ENCODE data around the gene DNAJC17. TPM values are rescaled to one million over a fixed set of nuclear protein-coding genes. Genes with fewer than 3 reads are reported as not detected.
A peak's percentile ranks its signal among the peaks of the same experiment; 100 is the strongest.

DNAJC17 gene
- total and polyA plus RNA-seq, 2 of the 13 experiments (the other 11 are each of a cell fraction or from before 2014, with no cell fraction given) = 22.2 to 26.5 TPM

DNA sequence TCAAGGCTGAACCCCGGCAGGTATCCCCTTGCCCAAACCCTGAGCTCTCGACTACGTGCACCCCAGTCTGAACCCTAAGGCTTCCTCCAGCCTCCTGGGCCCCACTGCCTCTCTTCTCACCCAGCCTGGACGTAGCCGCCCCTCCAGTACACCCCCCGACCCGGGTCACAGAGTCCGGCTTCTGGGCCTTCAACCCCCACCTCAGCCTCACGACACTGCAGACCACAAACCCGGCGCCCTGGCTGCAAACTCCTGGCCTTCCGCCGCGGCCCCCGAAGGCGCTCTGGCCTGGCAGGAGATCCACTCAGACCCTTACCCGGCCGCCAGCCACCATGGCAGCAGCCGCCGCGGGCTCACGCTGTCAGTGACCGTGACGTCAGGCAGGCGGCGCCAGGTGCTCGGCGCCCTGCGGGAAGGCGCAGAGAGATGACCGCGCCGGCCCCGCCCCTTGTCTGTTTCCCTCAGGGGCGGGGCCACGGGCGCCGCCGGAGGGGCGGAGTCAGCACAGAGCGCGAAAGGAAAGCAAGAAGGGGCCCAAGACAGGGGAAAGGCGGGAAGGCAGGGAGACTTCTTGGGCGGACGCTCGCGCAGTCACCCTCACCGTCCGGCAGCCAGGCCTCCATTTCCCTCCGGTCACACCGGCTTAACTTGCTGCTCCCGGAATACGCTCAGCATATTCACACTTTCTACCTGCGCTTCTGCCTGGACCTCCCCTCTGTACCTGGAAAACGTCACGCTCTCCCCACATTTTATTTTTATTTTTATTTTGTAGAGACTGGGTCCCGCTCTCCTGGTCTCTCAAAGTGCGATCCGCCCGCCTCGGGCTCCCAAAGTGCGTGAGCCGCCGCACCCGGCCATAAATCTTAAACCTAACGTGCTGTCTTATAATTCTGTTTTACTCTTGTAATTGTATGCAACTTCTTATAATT is 52.1 kb downstream of the DNAJC17 start, which contains the start of gene RMDN3 (continued):
- TF ChIP-seq, protein P1, sequence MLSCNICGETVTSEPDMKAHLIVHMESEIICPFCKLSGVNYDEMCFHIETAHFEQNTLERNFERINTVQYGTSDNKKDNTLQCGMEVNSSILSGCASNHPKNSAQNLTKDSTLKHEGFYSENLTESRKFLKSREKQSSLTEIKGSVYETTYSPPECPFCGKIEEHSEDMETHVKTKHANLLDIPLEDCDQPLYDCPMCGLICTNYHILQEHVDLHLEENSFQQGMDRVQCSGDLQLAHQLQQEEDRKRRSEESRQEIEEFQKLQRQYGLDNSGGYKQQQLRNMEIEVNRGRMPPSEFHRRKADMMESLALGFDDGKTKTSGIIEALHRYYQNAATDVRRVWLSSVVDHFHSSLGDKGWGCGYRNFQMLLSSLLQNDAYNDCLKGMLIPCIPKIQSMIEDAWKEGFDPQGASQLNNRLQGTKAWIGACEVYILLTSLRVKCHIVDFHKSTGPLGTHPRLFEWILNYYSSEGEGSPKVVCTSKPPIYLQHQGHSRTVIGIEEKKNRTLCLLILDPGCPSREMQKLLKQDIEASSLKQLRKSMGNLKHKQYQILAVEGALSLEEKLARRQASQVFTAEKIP (CRISPR knock-in tag; IDR thresholded peaks at IDR 0.05; ENCODE audit: borderline replicate concordance) = no peak
- TF ChIP-seq ZFAT (CRISPR knock-in tag; conservative IDR thresholded peaks at IDR 0.05) (no peak), HOXA3 (CRISPR knock-in tag; IDR thresholded peaks at IDR 0.05) (peak; percentile 98), ISL2 (CRISPR knock-in tag; IDR thresholded peaks at IDR 0.05) (no peak), ZSCAN21 (CRISPR knock-in tag; IDR thresholded peaks at IDR 0.05; ENCODE audit: borderline replicate concordance) (no peak; the same call in 1 of the 2 replicates), ZNF543 (CRISPR knock-in tag; IDR thresholded peaks at IDR 0.05) (peak; percentile 85), SP2 (CRISPR knock-in tag; IDR thresholded peaks at IDR 0.05) (peak; percentile 35; the same call in 1 of the 2 replicates), SOX13 (IDR thresholded peaks at IDR 0.05) (no peak), SOX13 (CRISPR knock-in tag; conservative IDR thresholded peaks at IDR 0.05 in 1 of 2, IDR thresholded peaks at IDR 0.05 in 1 of 2) (peak in 1 of 2 experiments; percentile 43; a peak in 1 of 4 replicates), ZNF484 (CRISPR knock-in tag; IDR thresholded peaks at IDR 0.05; ENCODE audit: borderline replicate concordance, low read depth) (no peak), SMARCE1 (IDR thresholded peaks at IDR 0.05; ENCODE audit: borderline replicate concordance) (no peak), ZKSCAN1 (IDR thresholded peaks at IDR 0.05; ENCODE audit: low read length) (no peak), ZFP1 (CRISPR knock-in tag; IDR thresholded peaks at IDR 0.05) (peak; percentile 61; the same call in 1 of the 2 replicates), GATA4 (IDR thresholded peaks at IDR 0.05; ENCODE audit: borderline replicate concordance, low read depth) (no peak), PHF20 (CRISPR knock-in tag; IDR thresholded peaks at IDR 0.05) (peak; percentile 92), ZNF33B (CRISPR knock-in tag; IDR thresholded peaks at IDR 0.05) (no peak), ZNF556 (CRISPR knock-in tag; IDR thresholded peaks at IDR 0.05; ENCODE audit: borderline replicate concordance) (peak; percentile 61; the same call in 1 of the 2 replicates), JUNB (CRISPR knock-in tag; IDR thresholded peaks at IDR 0.05; ENCODE audit: borderline replicate concordance) (no peak), TBX3 (IDR thresholded peaks at IDR 0.05; ENCODE audit: borderline replicate concordance) (no peak; the same call in 1 of the 2 replicates)
- TF ChIP-seq, protein P2, sequence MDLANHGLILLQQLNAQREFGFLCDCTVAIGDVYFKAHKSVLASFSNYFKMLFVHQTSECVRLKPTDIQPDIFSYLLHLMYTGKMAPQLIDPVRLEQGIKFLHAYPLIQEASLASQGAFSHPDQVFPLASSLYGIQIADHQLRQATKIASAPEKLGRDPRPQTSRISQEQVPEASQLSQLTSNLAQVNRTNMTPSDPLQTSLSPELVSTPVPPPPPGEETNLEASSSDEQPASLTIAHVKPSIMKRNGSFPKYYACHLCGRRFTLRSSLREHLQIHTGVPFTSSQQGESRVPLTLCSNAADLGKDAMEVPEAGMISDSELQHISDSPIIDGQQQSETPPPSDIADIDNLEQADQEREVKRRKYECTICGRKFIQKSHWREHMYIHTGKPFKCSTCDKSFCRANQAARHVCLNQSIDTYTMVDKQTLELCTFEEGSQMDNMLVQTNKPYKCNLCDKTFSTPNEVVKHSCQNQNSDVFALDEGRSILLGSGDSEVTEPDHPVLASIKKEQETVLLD (CRISPR knock-in tag; IDR thresholded peaks at IDR 0.05; ENCODE audit: low read depth) = no peak
- TF ChIP-seq, protein P3, sequence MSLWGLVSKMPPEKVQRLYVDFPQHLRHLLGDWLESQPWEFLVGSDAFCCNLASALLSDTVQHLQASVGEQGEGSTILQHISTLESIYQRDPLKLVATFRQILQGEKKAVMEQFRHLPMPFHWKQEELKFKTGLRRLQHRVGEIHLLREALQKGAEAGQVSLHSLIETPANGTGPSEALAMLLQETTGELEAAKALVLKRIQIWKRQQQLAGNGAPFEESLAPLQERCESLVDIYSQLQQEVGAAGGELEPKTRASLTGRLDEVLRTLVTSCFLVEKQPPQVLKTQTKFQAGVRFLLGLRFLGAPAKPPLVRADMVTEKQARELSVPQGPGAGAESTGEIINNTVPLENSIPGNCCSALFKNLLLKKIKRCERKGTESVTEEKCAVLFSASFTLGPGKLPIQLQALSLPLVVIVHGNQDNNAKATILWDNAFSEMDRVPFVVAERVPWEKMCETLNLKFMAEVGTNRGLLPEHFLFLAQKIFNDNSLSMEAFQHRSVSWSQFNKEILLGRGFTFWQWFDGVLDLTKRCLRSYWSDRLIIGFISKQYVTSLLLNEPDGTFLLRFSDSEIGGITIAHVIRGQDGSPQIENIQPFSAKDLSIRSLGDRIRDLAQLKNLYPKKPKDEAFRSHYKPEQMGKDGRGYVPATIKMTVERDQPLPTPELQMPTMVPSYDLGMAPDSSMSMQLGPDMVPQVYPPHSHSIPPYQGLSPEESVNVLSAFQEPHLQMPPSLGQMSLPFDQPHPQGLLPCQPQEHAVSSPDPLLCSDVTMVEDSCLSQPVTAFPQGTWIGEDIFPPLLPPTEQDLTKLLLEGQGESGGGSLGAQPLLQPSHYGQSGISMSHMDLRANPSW (CRISPR knock-in tag; IDR thresholded peaks at IDR 0.05; ENCODE audit: borderline replicate concordance) = no peak
- TF ChIP-seq, protein P4, sequence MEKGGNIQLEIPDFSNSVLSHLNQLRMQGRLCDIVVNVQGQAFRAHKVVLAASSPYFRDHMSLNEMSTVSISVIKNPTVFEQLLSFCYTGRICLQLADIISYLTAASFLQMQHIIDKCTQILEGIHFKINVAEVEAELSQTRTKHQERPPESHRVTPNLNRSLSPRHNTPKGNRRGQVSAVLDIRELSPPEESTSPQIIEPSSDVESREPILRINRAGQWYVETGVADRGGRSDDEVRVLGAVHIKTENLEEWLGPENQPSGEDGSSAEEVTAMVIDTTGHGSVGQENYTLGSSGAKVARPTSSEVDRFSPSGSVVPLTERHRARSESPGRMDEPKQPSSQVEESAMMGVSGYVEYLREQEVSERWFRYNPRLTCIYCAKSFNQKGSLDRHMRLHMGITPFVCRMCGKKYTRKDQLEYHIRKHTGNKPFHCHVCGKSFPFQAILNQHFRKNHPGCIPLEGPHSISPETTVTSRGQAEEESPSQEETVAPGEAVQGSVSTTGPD (CRISPR knock-in tag; IDR thresholded peaks at IDR 0.05) = no peak

Data from HepG2 (cell line).